ENCODE measurements around the gene ZDHHC14. TPM values are rescaled to one million over a fixed set of nuclear protein-coding genes. Genes with fewer than 3 reads are reported as not detected.

ZDHHC14 gene
- total and polyA plus RNA-seq, 8 donors: 3.4 to 25.7 (median 7.4) TPM

DNA sequence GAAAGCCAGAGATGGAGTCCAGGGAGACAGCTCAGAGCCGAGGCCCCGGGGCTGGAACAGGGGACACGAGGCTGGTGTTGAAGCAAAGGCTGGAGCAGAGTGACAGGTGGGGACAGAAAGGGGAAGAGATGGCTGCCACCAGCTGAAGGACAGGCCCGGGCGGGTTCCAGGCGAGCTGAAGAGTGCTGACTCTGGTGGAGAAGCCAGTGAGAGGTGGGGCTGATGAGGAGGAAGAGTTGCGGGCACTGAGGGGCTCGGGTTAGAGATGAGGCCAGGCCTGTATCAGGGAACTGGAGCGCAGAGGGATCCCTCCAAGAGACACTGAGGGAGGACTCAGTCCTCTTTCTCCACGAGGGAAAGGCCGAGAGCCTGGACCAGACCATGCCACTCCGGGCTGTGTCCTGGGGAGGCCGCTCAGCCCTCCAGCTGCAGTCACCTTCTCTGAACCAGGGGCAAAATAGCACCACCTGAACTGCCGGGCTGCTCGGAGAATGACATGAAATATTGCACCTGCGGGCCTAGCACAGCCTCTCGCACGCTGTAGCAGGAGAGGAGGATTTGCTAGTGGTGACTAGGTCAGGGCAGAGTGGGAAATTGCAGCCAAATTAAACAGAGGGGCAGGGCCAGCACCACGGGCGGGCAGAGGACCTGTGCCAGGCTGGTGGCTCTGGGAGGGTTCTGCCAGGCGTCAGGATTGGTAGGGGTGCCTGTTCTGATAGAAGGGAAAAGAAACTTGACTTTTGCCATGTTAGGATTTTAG lies 175.9 kb downstream of the ZDHHC14 start:
- peak in 1 of 2 donors; percentile 76 for DNase-seq
- 52 to 73% (median 68%) methylated on average over 21 of the region's 21 CpGs for WGBS, 5 donors
- H3K27ac ChIP-seq: peak overlapping the region in 1 of 5 donors; percentile 53

DNA sequence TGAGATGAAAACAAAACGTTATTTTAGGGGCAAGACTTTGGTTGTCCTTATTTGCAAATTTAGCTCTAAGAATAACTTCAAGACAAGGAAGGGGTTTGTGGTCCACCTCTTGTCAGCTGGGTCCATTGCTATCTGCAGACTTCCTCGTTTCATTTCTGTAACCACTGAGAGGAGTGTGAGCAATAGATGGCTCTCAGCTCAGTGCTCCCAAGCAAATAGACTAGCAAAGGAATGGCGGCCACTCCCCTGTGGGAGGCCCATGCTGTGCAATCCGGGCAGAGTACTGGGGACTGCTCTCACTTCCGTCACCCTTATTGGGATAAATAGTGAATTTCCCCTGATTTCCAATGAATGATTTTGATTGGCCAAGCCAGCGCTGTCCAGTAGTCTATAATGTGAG lies 176.6 kb downstream of the ZDHHC14 start:
- peak overlapping the region in 1 of 5 donors; percentile 53 for H3K27ac ChIP-seq
- TF ChIP-seq POLR2AphosphoS5 (IDR thresholded peaks at IDR 0.05): no peak
- no peak for TF ChIP-seq EP300 (IDR thresholded peaks at IDR 0.05)
- TF ChIP-seq, protein P1, sequence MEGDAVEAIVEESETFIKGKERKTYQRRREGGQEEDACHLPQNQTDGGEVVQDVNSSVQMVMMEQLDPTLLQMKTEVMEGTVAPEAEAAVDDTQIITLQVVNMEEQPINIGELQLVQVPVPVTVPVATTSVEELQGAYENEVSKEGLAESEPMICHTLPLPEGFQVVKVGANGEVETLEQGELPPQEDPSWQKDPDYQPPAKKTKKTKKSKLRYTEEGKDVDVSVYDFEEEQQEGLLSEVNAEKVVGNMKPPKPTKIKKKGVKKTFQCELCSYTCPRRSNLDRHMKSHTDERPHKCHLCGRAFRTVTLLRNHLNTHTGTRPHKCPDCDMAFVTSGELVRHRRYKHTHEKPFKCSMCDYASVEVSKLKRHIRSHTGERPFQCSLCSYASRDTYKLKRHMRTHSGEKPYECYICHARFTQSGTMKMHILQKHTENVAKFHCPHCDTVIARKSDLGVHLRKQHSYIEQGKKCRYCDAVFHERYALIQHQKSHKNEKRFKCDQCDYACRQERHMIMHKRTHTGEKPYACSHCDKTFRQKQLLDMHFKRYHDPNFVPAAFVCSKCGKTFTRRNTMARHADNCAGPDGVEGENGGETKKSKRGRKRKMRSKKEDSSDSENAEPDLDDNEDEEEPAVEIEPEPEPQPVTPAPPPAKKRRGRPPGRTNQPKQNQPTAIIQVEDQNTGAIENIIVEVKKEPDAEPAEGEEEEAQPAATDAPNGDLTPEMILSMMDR (IDR thresholded peaks at IDR 0.05): no peak
- TF ChIP-seq POLR2A (IDR thresholded peaks at IDR 0.05): no peak
- H3K4me3 ChIP-seq: no peak overlapping the region
- WGBS, 5 donors: 69 to 78% (median 73%) methylated on average over 6 of the region's 6 CpGs
- peaks cover 0 to 4% (median 0%) of the 10 kb centered on the region in 4 donors for H3K36me3 ChIP-seq
- H3K4me1 ChIP-seq: peaks cover 15 to 19% (median 17%) of the 10 kb centered on the region in 4 donors
- intact Hi-C loops (cut with DNase I; ENCODE audit: low total_unique reads): no loop called here
- no peak for DNase-seq
- no peaks in the 10 kb centered on the region for H3K9me3 ChIP-seq
- no peaks in the 10 kb centered on the region for H3K27me3 ChIP-seq

More for the DNA sequence above, 175.9 kb downstream of the ZDHHC14 start:
- H3K4me1 ChIP-seq: peaks cover 15 to 19% (median 17%) of the 10 kb centered on the region in 4 donors
- H3K4me3 ChIP-seq: peak overlapping the region in 1 of 4 donors; percentile 18
- H3K9me3 ChIP-seq: no peaks in the 10 kb centered on the region
- no peaks in the 10 kb centered on the region for H3K27me3 ChIP-seq
- intact Hi-C loops (cut with DNase I; ENCODE audit: low total_unique reads): no loop called here
- peaks cover 0 to 4% (median 0%) of the 10 kb centered on the region in 4 donors for H3K36me3 ChIP-seq
- TF ChIP-seq, protein P1 (IDR thresholded peaks at IDR 0.05): no peak
- TF ChIP-seq POLR2AphosphoS5 (IDR thresholded peaks at IDR 0.05) (no peak), EP300 (IDR thresholded peaks at IDR 0.05) (no peak), POLR2A (IDR thresholded peaks at IDR 0.05) (no peak)

DNA sequence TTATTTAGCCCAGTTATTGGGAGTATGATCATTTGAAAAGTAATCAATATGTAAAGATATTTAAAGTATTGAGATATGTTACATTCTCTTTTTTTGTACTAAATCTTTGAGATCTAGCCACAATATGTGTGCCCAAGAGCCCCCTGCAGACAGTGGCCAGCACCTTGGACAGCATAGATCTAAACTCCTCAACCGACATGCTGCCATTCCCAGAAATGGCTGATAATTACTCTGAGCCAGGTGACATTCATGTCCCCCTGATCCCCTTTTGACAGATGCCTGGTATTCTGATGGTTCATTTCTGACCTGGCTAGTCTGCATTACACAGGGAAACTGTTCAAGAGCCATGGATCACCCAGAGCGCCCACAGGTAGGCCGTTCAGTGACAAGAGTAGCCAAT lies 177.1 kb downstream of the ZDHHC14 start:
- H3K36me3 ChIP-seq: peaks cover 0 to 4% (median 0%) of the 10 kb centered on the region in 4 donors
- no peak overlapping the region for H3K4me3 ChIP-seq
- no peaks in the 10 kb centered on the region for H3K27me3 ChIP-seq
- intact Hi-C loops (cut with DNase I; ENCODE audit: low total_unique reads): no loop called here
- TF ChIP-seq POLR2AphosphoS5 (IDR thresholded peaks at IDR 0.05): no peak
- no peak for TF ChIP-seq EP300 (IDR thresholded peaks at IDR 0.05)
- no peak for TF ChIP-seq POLR2A (IDR thresholded peaks at IDR 0.05)
- TF ChIP-seq, protein P1 (IDR thresholded peaks at IDR 0.05): no peak
- peaks cover 15 to 21% (median 18%) of the 10 kb centered on the region in 4 donors for H3K4me1 ChIP-seq
- H3K9me3 ChIP-seq: no peaks in the 10 kb centered on the region
- DNase-seq: no peak
- 94 to 99% (median 97%) methylated on average over 3 of the region's 3 CpGs for WGBS, 5 donors
- H3K27ac ChIP-seq: no peak overlapping the region

DNA sequence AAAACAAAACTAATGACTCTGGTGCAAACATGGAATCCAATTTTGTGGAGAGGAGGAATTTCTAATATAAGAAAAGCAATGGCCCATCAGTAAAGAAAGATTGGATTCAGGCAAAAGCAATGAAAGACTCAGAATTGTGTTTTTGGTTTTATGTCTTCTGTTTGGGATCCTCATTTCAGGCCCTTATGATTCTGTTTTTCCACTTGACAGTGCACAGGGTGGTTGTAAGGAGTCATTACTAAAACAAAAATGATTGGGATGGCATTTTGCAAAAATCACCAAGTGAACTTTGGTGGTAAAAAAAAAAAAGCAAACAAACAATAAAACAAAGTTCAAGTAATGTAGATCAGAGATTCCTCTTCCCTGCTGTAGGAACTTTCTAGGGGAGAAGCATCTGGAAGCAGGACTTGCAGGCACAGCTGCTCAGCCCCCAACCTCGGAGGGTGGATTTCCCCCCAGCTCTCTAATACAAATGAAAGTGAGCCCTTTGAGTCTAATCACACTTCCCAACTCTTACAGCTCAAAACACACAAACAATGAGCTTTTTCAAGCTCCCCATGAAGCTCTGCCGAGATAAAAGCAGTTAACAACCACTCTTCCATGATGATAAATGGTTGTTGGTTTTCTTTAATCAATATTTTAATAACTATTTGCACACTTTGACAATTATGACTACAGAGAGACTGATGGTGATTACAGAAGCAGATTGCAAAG lies 177.7 kb downstream of the ZDHHC14 start:
- Histone ChIP-seq H3K27ac (no peak overlapping the region), H3K9me3 (no peaks in the 10 kb centered on the region), H3K4me3 (no peak overlapping the region), H3K36me3 (peaks cover 0 to 4% (median 0%) of the 10 kb centered on the region in 4 donors), H3K4me1 (peaks cover 15 to 23% (median 18%) of the 10 kb centered on the region in 4 donors), H3K27me3 (no peaks in the 10 kb centered on the region)
- 28 to 54% (median 52%) methylated on average over 2 of the region's 2 CpGs for WGBS, 5 donors
- TF ChIP-seq POLR2A (IDR thresholded peaks at IDR 0.05): no peak
- TF ChIP-seq POLR2AphosphoS5 (IDR thresholded peaks at IDR 0.05): no peak
- TF ChIP-seq, protein P1 (IDR thresholded peaks at IDR 0.05): no peak
- no peak for TF ChIP-seq EP300 (IDR thresholded peaks at IDR 0.05)
- no peak for DNase-seq
- intact Hi-C loops (cut with DNase I; ENCODE audit: low total_unique reads): no loop called here
